ENCODE results near the gene PTGS1. TPM values are rescaled to one million over a fixed set of nuclear protein-coding genes. Genes with fewer than 3 reads are reported as not detected.

PTGS1 gene
- total and polyA plus RNA-seq, 2 of the 13 experiments (the other 11 are each of a cell fraction or from before 2014, with no cell fraction given): 0.07 to 0.08 TPM

DNA sequence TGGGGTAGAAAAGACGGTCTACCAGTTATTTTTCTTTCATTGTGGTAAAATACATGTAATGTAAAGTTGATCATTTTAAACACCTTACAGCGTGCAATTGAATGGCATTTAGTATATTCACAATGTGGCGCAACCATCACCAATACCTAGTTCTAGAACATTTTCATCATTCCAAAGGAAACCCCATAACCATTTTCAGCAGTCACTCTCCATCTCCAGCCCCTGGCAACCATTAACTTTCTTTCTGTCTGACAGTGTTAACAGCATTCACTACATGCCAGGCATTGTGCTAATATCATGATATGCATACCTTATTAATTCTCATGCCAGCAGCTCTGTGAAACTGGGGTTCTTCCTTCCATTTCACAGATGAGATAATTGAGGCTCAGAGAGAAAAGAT, 32.0 kb downstream of the PTGS1 start (continued):
- TF ChIP-seq SOX5 (CRISPR knock-in tag; IDR thresholded peaks at IDR 0.05; ENCODE audit: borderline replicate concordance): no peak
- no peak for TF ChIP-seq ZNF605 (CRISPR knock-in tag; IDR thresholded peaks at IDR 0.05)
- no peak for TF ChIP-seq EP300 (IDR thresholded peaks at IDR 0.05; ENCODE audit: low read depth in 2 of 2, low read length in 2 of 2)
- TF ChIP-seq EP300 (CRISPR knock-in tag; IDR thresholded peaks at IDR 0.05; ENCODE audit: borderline replicate concordance): no peak
- TF ChIP-seq ZBTB21 (CRISPR knock-in tag; IDR thresholded peaks at IDR 0.05): no peak

GRCh38 chr9:122403381-122404000, 32.7 kb downstream of the PTGS1 start:
- intact Hi-C loops (cut with micrococcal nuclease; ENCODE audit: unreplicated experiment): no loop called here
- no peak for ATAC-seq
- TF ChIP-seq REL (CRISPR knock-in tag; conservative IDR thresholded peaks at IDR 0.05) (no peak), ZNF589 (CRISPR knock-in tag; conservative IDR thresholded peaks at IDR 0.05) (no peak), ELK4 (CRISPR knock-in tag; IDR thresholded peaks at IDR 0.05; ENCODE audit: borderline replicate concordance) (no peak), IKZF1 (IDR thresholded peaks at IDR 0.05) (no peak), ZNF7 (CRISPR knock-in tag; IDR thresholded peaks at IDR 0.05) (no peak), FUBP1 (CRISPR knock-in tag; IDR thresholded peaks at IDR 0.05; ENCODE audit: borderline replicate concordance) (no peak), FOXA3 (CRISPR knock-in tag; IDR thresholded peaks at IDR 0.05) (no peak), SIN3B (IDR thresholded peaks at IDR 0.05; ENCODE audit: low read length) (no peak), GTF2F1 (IDR thresholded peaks at IDR 0.05; ENCODE audit: low read length) (no peak), ZNF678 (CRISPR knock-in tag; IDR thresholded peaks at IDR 0.05) (no peak)
- TF ChIP-seq, protein P1, sequence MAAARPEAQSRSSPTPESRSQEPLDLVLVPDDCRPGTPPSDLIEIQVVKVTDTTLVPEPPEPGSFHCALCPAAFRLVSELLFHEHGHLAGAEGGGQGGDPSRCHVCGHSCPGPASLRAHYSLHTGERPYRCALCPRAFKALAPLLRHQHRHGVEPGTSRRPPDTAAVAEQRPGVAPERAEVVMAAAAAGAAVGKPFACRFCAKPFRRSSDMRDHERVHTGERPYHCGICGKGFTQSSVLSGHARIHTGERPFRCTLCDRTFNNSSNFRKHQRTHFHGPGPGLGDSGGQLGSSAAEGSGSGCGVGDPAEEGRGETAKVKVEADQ (CRISPR knock-in tag; IDR thresholded peaks at IDR 0.05; ENCODE audit: borderline replicate concordance): no peak
- TF ChIP-seq, protein P2, sequence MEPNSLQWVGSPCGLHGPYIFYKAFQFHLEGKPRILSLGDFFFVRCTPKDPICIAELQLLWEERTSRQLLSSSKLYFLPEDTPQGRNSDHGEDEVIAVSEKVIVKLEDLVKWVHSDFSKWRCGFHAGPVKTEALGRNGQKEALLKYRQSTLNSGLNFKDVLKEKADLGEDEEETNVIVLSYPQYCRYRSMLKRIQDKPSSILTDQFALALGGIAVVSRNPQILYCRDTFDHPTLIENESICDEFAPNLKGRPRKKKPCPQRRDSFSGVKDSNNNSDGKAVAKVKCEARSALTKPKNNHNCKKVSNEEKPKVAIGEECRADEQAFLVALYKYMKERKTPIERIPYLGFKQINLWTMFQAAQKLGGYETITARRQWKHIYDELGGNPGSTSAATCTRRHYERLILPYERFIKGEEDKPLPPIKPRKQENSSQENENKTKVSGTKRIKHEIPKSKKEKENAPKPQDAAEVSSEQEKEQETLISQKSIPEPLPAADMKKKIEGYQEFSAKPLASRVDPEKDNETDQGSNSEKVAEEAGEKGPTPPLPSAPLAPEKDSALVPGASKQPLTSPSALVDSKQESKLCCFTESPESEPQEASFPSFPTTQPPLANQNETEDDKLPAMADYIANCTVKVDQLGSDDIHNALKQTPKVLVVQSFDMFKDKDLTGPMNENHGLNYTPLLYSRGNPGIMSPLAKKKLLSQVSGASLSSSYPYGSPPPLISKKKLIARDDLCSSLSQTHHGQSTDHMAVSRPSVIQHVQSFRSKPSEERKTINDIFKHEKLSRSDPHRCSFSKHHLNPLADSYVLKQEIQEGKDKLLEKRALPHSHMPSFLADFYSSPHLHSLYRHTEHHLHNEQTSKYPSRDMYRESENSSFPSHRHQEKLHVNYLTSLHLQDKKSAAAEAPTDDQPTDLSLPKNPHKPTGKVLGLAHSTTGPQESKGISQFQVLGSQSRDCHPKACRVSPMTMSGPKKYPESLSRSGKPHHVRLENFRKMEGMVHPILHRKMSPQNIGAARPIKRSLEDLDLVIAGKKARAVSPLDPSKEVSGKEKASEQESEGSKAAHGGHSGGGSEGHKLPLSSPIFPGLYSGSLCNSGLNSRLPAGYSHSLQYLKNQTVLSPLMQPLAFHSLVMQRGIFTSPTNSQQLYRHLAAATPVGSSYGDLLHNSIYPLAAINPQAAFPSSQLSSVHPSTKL (CRISPR knock-in tag; IDR thresholded peaks at IDR 0.05): no peak

More at GRCh38 chr9:122403381-122404000, 32.7 kb downstream of the PTGS1 start:
- BruUV-seq (replicated peaks): no TSS peak
- no peak overlapping the region for H2AFZ ChIP-seq (ENCODE audit: low read length)
- H3K9me3 ChIP-seq (ENCODE audit: low read length): no peaks in the 10 kb centered on the region
- no peaks in the 10 kb centered on the region for H4K20me1 ChIP-seq (ENCODE audit: insufficient read depth, low read length)
- no peaks in the 10 kb centered on the region for H3K4me1 ChIP-seq (ENCODE audit: insufficient read depth, low read length)
- ChIA-PET CTCF (ENCODE audit: low intra/inter-chr PET ratio, low total read pairs) (no interaction called here), POLR2A (no interaction called here)
- no peaks in the 10 kb centered on the region for H3K36me3 ChIP-seq (replicated peaks in 1 of 2; ENCODE audit: control insufficient read depth in 1 of 2, insufficient read depth in 2 of 2, low read length in 2 of 2)
- no peak overlapping the region for H3K4me2 ChIP-seq (ENCODE audit: low read depth, low read length)
- 0 out of 5 replicates have a peak, but pooled peaks cover 0 to 1% of the 10 kb centered on the region in 2 experiments for H3K27me3 ChIP-seq (ENCODE audit: control insufficient read depth in 1 of 2, insufficient read depth in 2 of 2, low read length in 2 of 2)
- no peaks in the 10 kb centered on the region for H3K79me2 ChIP-seq (ENCODE audit: insufficient read depth, low read length)
- H3K27ac ChIP-seq (ENCODE audit: extremely low read length, insufficient read depth, low read length): no peak overlapping the region
- FAIRE-seq: no peak
- no peak for DNase-seq (ENCODE audit: low spot score)
- H3K9ac ChIP-seq (ENCODE audit: insufficient read depth, low read depth, low read length): no peak overlapping the region
- 3% methylated on average over 6 of the region's 6 CpGs for WGBS (ENCODE audit: low lambda C conversion rate)
- in situ Hi-C loops (cut with HindIII; ENCODE audit: extremely low pct_ligation_motif_present, low pct_unique_long_range_greater_than_20kb): no loop called here
- no peak overlapping the region for H3K4me3 ChIP-seq (replicated peaks in 1 of 3; ENCODE audit: insufficient read depth in 1 of 3, low read depth in 2 of 3, low read length in 3 of 3)

Measured in HepG2 (cell line).